Erythroblast (primary cell): ENCODE data around the gene SLC26A1.

ENCODE experiments used
- GATA1 ChIP-seq: IDR thresholded peaks from 2 replicates; pipeline ENCODE4 v1.6.1; 2011; ENCODE audit warnings: low read depth, mild to moderate bottlenecking, control low read depth, low read length, moderate library complexity
- POLR2A ChIP-seq: IDR thresholded peaks from 2 replicates; pipeline ENCODE4 v1.6.1; 2011; ENCODE audit warnings: mild to moderate bottlenecking, low read length

DNA sequence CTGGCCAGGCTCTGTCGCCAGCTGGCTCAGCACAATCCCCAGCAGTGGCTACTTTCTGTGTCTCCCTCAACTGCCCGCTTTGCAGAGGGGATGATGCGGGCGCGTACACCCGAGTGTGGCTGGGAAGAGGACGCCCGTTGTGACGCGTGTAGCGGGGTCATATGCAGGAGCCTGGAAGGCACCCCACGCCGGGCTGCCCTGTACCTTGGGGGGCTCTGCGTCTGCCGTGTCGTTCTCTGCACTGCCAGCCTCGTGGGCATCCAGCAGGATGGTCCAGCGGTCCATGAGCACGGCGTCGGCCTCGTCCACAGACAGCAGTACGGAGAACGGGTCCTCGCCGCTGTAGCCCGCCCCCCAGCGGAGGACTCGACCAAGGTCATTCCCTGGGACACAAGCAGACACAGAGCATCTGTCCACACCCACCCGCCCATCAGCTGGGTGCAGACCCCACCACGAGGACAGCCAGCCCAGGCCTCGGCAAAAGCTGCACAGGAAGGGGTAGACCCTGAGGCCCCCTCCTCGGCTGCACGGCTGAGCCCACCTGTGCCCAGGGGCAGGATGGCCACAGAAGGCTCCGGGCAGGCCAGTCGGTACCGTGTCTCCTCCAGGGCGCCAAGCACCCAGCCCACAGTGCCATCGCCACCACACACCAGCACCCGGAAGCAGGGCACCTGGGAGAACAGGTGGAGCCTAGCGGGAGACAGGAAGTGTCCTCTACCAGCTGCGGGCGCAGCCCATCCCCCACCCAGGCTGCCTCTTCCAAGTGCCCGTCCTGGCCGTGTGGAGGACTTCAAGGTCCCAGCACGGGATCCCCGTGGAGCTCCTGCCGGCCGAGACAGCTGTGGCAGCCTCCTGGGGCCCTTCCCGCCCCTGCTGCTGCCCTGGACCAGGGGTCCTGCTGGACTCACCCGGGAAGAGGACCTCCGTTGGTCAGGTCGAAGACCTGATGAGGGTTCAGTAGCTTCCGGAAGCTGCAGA is 30.7 kb downstream of the SLC26A1 start:
- no peak for TF ChIP-seq POLR2A
- no peak for TF ChIP-seq GATA1
